Skin epidermis (tissue), 12 donors: ENCODE measurements around the gene RGS9.
"Not testable (repeated sequence)": the region's sequence is repeated elsewhere in the genome, so short reads cannot be mapped to it uniquely, and the experiment has no call there.

ENCODE experiments used
- H3K27ac ChIP-seq, 21 experiments: fragments of 200-600 bp; sonication (generic) in 11 of 21; one replicate each; pipeline ENCODE4 v1.5.0; 2020; ENCODE audit warnings: mild to moderate bottlenecking in 3 of 21, inconsistent platforms in 2 of 21, moderate library complexity in 2 of 21
- H3K4me3 ChIP-seq, 7 experiments: fragments of 200-600 bp; sonication (generic) in 2 of 7; one replicate each; pipeline ENCODE4 v1.5.0; 2020; ENCODE audit warnings: inconsistent platforms in 2 of 7, mild to moderate bottlenecking in 2 of 7, moderate library complexity in 1 of 7

RGS9 gene

DNA sequence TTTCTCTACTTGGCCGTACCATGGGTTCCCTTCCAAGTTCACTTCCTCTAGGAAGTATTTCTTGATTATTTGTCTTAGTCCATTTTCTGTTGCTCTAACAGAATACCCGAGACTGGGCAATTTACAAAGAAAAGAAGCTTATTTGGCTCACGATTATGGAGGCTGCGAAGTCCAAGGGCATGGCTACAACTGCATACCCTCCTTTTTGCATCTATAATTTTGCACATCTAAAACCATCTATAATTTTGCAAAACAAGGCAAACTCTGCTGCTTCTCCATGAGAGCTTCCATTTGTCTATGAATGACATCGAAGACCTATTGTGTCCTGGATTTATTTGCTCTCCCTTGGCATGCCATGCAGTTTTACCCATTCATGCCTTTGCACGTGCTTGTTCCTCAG, 27.6 kb upstream of the RGS9 start:
- H3K27ac ChIP-seq, result no peak overlapping the region
- H3K4me3 ChIP-seq, result no peak overlapping the region

DNA sequence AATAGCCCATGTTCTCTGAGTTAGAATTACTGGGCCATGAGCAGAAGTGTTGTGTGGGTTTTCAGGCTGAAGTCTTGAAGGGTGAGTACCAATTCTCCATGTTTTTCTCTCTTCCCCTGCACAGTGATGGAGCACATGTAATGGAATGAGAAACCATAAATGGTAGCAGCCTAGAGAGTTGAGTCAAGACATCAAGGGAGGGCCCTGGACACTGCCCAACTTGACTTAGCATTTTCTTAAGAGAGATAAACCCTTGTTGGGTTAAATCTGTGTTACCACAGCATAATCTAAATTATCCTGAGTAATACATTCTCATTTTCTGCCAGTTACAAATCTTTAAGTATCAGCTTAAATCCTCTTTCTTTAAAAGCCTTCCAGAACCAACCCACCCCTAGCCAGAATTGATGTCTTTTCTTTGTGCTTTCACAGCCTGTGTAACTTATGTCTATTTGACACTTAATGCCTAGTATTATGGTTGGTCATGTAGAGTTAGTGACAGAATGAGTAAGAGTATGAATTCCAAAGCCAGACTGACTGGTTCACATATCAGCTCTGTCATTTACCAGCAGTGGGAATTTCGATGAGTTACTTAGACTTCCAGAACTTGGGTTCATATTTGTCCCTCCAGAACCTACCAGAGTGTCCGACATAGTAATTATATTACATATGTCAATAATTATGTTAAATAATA, 27.0 kb upstream of the RGS9 start:
- Histone ChIP-seq H3K27ac (no peak overlapping the region), H3K4me3 (no peak overlapping the region)

DNA sequence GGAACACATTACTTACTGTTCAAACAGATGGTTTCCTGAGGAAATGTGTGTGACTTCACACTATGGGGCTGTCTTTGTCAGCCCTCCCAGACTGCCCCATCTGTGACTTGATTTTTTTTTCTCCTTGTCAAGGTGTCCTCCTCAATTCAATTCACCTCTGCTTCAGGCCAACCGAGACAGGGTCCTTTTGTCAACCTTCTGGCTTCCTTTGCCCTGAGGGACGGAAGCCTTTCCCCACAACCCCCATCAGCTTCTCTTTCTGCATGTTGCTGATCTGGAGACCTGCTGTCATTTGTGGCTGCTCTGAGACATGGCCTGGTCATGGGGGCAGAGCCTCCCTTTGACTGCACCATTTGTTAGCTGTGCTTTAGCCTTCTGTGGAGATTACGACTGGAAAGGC, 21.3 kb upstream of the RGS9 start:
- Histone ChIP-seq H3K27ac (no peak overlapping the region), H3K4me3 (no peak overlapping the region)

DNA sequence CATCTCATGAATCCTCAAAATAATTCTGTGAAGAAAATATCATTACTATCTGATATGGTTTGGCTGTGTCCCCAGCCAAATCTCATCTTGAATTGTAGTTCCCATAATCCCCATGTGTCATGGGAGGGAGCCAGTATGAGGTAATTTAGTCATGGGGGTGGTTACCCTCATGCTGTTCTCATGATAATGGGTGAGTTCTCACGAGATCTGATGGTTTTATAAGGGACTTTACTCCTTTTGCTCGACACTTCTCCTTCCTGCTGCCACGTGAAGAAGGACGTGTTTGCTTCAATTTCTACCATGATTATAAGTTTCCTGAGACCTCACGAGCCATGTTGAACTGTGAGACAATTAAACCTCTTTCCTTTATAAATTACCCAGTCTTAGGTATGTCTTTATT, 20.7 kb upstream of the RGS9 start:
- not testable (repeated sequence) for H3K4me3 ChIP-seq, H3K27ac ChIP-seq

DNA sequence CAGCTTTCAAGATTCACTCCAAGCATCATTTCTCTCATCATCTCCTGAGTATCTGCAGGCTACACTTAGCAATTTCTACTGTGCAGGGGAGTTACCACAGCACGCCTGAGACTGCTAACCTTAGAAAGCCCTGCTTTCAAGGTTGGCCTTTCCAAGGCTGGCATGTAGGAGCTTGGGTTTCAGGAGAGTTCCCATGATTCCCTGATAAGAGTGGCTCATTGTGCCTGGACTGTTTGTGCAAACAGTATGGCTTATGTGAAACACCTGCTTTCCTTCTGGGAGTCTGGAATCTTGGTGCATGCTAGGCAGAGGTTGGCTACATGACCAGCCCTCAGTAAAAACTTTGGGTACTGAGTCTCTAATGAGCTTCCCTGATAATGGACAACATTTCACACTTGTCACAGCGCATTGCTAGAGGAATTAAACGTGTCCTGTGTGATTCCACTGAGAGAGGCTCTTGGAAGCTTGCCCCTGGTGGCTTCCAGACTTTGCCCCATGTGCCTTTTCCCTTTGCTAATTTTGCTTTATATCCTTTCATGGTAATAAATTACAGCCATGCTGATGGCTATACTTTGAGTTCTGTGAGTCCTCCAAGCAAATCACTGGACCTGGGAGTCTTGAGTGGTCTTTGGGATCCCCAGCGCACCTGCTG, 19.7 kb upstream of the RGS9 start:
- Histone ChIP-seq H3K4me3 (no peak overlapping the region), H3K27ac (no peak overlapping the region)

DNA sequence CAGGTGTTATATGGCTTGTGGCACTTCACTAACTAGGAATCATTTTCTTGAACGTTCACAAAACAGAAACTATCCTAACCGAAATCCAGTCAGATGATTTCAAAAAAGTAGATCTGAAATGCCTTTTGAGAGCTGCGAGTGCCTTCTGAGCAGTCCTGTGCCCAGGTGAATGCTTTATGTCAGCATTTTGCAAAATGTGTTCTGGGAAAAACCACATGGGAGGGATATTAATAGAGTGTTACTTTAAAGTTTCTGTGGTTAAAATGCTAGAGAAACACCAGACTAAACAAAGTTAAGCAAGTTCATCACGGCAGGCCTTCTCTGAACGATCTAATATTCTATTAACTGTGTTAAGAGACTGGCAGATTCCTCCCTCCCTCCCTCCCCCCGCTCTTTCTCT, 15.8 kb upstream of the RGS9 start:
- H3K4me3 ChIP-seq, result no peak overlapping the region

DNA sequence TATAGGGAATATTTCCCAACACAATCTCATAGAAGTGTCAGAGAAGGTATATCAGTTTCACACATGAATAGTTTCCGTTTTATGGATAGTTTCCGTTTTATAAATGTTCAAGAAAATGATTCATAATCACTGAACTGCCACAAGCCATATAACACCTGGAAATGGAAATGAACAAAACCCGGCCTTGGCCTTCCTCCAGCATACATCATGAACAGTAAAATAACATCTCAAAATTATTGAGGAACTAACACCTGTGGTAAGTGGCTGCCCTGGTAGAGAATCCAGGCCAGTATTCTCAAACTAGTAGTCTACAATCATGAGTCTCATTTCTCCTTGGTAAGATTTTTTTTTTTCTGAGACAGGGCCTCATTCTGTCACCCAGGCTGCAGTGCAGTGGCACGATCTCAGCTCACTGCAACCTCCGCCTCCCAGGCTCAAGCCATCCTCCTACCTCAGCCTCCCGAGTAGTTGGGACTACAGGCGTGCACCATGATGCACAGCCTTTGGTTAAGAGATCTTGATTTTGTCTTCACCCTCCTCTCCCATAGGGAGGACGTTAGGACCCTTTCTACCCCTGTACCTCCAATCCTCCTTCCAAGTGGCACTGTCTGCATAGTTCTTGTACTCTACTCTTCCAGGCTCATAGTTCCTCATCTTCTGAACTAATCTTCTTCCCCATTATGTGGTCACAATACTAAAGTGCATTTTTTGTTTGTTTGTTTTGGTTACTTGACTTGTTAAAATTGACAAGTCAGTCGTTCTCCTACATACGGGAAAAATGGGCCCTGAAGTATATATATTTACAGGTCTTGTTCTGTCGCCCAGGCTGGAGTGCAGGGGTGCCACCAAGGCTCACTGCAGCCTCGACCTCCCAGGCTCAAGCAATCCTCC, 15.0 kb upstream of the RGS9 start:
- Histone ChIP-seq H3K27ac (peak overlapping the region in 19 of 21 experiments; percentile 81 to 98 (median 92)), H3K4me3 (peak overlapping the region; percentile 36 to 76 (median 63))

More for the DNA sequence above, 15.8 kb upstream of the RGS9 start:
- no peak overlapping the region for H3K27ac ChIP-seq

DNA sequence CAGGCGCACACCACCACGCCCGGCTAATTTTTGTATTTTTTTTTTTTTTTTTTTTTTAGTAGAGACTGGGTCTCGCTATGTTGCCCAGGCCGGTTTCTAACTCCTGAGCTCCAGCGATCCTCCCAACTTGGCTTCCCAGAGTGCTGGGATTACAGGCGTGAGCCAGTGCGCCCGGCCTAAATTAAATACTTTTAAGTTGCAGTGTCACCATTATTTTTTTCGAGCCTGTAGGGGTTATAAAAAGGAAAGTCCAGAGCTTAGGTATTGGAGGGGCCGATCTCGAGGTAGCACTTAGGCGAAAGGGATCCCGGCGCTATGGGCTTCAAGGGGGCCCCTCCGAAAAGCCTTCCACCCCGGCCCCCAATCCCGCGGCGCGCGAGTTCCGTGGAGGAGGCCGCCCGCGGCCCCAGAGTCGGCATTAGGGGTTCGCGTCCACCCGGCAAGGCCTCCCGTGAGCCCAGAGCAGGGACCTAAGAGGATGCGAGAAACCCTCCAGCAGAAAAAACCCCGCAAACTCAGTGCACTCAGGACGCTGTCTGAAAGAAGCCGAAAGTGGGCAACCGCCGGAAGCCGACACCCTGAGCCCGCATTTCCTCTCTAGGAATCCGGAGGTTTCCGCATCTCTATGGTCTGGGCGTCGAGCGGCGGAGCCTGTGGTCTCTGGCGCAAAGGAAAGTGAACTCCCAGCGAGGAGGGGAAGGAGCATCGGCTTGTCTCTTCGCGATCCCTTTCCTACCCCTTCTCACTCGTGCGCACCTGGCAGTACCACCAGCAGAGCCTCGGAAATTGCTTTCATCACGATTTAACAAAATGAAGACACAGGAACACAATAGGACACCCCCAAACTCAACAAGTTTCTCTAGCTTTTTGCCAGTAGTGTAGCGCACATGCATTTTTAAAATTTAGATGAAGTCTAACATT, 14.1 kb upstream of the RGS9 start:
- peak overlapping the region; percentile 73 to 98 (median 91) for H3K27ac ChIP-seq
- H3K4me3 ChIP-seq, result peak overlapping the region; percentile 36 to 76 (median 63)

DNA sequence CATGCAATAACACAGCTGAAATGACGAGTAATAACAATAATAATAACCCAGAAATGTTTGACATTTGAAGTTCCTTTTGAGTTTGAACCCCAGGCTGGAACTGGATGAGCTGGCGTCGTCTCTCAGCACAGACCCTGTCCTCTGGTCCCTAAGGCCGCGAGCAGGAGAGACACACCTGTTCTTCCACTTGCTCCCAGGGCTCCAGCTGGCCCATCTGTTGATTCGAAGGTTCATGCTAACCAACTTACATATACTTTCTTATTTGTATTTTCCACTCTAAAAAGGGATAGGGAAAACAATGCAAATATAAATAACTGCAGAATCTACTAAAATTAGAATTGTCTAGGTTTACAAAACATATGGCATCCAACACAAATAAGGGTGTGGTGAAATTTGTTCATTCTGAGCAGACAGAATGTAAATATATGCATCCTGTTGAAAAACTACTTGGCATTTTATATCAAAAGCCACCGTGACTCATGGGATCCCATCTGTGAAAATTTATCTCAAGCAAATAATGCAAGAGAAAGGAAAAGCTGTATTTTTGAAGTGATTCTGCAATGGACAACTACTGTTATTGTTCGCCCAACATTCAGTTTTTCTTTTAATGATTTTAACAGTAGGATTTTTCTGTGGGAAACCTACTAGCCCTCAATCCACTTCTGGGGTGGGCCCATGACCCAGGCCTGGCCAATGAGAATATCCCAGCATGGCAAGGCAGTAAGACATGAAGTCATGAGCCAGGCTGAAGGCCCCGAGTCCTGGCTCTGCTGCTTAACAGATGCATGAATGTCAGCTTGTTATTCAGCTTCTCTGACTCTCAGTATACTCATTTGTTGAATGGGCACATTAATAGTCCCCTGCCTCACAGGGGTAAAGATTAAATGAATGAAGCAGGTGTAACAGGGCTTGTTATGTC, 13.2 kb upstream of the RGS9 start:
- Histone ChIP-seq H3K27ac (peak overlapping the region in 19 of 21 experiments; percentile 81 to 98 (median 91)), H3K4me3 (peak overlapping the region in 5 of 7 experiments; percentile 55 to 76 (median 67))

DNA sequence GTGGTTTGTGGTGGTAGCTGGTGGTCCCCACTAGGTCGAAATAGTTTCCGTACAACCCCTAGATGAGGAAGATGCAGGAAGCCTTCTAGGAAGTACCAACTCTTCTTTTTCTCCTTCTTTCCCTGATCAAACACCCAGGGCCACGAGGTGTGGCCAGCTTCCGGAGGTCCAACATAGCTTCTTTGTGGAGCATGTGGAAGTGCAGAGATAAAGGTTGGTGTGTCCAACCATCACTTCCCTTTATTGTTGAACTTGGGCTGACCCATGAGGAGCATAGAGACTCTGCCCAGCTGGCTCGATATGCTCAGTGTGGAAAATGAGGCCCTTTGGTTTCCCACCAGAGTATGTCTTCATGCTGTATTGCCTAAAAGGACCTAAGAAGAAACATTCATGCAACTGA, 6.3 kb upstream of the RGS9 start:
- no peak overlapping the region for H3K4me3 ChIP-seq
- H3K27ac ChIP-seq, result no peak overlapping the region

DNA sequence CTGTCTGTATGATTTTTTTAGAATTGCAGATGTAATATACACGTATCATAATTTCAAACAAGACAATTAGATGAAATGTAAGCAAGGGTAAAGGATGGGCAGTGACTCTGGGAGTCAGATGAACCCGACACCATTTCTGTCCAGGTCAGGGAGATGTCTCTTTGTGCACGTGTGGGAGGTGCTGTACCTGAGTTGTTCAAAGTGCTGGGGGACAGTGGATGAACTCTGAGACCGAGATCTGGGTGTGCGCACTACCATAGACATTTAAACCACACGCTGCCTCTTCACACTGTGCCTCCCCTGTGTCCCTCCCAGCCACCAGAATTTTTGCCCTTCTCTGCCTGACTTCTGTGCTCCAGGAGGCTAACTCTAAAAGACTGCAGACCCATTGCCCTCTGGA, 5.9 kb upstream of the RGS9 start:
- Histone ChIP-seq H3K27ac (no peak overlapping the region), H3K4me3 (no peak overlapping the region)

DNA sequence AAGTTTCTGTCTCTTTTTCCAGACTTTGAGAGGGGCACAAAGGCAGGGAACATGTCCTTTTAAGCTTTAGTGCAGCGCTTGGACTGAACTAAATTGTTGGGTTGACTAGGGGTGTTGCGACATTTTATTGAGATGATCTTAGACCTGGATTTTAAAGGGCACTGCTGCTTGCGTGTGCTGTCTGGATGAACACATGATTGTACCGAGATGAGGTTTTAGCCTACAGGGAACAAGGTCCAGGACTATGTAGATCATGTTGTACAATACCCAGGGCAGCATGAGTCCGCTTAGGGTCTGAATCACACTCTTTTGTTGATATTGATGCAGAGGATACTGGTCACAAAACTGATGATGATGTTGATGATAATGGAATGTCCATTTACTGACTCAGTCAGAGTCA, 5.2 kb upstream of the RGS9 start:
- Histone ChIP-seq H3K4me3 (no peak overlapping the region), H3K27ac (no peak overlapping the region)

DNA sequence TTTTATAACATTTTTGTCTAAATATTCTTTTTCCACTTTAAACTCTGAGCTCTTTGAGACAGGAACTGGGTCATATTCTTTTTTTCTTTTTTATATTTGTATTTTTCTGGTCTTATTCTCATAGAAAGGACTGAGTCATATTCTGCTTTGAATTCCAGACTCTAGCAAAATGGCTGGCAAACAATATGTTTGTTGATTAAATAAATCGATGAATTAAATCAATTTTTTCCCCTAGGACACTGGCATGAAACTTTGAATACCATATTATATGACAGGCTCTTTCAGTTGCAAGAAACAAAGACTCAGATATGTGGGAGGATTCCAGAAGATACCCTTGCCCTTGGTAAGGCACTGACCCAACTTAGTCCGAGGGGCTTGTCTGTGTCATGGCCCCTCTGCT, 3.1 kb upstream of the RGS9 start:
- no peak overlapping the region for H3K4me3 ChIP-seq
- H3K27ac ChIP-seq, result no peak overlapping the region

DNA sequence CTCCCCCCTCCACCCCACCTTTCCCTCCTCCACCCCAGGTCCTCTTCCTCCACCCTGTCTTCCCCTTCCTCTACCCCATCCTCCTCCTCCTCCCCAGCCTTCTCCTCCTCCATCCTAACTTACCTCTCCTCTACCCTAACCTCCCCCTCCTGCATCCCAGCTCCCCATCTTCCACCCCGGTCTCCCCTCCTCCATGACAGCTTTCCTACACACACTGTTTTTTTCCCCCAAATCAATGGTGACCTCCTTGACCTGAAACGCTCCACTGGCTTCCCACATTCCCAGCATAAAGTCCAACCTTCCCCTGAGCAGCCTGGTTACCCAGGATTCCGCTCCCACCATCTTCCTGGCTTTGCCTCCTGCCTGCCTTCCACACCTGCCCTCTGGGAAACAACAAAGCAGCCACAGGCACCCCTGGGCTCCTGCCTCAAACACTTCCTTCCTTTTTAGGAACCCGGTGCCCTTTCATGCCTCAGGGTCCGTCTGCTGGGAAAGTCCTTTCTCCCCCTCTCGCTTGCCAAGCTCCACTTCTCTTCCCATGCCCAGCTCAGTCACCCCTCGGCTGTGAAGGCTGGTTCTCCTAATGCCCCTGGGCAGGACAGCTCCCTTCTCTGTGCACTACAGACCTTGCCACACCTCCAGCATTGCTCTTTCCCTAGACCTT, 2.1 kb downstream of the RGS9 start:
- no peak overlapping the region for H3K4me3 ChIP-seq
- H3K27ac ChIP-seq, result no peak overlapping the region

DNA sequence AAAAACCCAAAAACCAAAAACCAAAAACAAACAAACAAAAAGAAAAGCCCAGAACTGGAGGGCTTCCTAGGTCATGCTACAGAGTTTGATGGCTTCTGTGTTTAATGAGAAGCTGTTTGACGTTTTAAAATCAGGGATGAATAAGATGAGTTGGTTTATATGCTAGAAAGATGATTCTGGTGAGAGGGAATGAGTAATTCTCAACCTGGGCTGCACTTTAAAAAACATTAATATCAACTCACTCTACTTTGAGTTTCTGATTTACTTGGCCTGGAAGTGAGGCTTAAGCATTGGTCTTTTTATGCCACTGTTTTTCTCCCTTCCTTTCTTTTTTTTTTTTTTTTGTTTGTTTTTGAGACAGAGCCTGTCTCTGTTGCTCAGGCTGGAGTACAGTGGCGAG, 5.1 kb downstream of the RGS9 start:
- H3K4me3 ChIP-seq, result no peak overlapping the region
- no peak overlapping the region for H3K27ac ChIP-seq

DNA sequence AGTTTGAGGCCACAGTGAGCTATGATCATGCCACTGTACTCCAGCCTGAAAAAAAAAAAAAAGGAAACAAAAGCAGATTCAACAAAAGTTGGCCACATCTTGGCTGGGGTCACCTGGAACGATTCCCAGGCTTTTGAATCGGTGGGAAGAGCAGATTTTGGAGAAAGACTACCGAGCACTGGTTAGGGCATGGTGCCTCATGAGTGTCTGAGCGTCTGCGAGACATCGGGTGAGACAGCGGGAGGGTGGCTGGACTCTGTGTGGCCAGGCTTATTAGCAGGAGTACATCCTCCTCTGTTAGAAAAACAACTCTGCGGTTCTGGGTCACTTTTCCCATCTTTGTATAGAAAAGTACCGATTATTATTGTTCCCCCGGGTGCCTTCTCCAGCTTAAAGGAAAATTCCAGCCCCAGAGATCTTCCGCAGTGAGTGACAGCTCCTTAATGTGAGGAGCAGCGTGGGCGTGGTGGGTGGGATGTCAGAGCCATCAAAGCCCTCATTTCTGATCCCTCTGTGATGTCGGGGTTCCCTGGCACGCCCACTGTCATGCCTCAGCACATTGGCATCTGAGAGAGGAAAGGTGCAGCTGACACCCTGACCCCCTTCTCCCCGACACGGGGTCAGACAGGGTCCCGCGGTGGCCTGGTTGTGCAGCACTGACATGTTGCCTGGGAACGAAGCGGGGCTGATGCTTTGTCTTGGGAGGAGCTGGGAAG, 6.9 kb downstream of the RGS9 start:
- H3K4me3 ChIP-seq, result no peak overlapping the region
- H3K27ac ChIP-seq, result no peak overlapping the region

DNA sequence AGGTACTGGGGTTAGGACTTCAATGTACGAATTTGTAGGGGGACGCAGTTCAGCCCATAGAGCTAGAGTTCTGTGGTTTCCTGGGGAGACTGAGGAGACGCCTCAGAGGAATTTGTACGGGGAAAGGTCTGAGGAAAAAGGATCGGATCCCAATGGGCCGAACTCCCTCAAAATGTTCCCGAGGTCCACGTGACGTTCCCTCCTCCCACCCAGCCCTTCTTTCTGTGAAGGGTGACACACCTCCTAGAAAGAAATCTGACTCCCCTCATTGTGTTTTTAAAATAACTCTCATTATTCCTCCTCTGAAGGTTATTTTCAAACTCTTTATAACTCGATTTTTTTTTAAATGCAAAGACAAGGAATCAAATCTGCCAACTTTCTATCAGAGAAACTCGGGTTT, 8.6 kb downstream of the RGS9 start:
- no peak overlapping the region for H3K27ac ChIP-seq
- no peak overlapping the region for H3K4me3 ChIP-seq

DNA sequence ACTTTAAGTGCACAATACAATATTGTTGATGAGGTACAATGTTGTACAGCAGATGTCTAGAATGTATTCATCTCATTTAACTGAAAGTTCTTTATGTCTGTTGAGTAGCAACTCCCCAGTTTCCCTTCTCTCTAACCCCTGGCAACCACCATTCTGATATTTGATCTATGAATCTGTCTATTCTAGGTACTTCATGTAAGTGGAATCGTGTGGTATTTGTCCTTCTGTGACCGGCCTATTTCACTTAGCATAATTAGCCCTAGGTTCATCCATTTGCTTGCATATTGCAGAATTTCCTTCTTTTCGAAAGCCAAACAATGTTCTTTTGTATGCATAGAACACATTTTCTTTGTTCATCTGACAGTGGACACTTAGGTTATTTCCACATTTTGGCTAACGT, 10.8 kb downstream of the RGS9 start:
- H3K4me3 ChIP-seq, result no peak overlapping the region

More for the DNA sequence above, 10.8 kb downstream of the RGS9 start:
- H3K27ac ChIP-seq, result no peak overlapping the region
